ENCODE measurements around the gene RIPOR3. TPM values are rescaled to one million over a fixed set of nuclear protein-coding genes. Genes with fewer than 3 reads are reported as not detected.
A peak's percentile ranks its signal among the peaks of the same experiment; 100 is the strongest.

The RIPOR3 gene
- total and polyA plus RNA-seq, 9 of the 15 experiments (the other 6 are each of a cell fraction or from before 2014, with no cell fraction given), result 3.3 to 62.7 (median 21.4) TPM

DNA sequence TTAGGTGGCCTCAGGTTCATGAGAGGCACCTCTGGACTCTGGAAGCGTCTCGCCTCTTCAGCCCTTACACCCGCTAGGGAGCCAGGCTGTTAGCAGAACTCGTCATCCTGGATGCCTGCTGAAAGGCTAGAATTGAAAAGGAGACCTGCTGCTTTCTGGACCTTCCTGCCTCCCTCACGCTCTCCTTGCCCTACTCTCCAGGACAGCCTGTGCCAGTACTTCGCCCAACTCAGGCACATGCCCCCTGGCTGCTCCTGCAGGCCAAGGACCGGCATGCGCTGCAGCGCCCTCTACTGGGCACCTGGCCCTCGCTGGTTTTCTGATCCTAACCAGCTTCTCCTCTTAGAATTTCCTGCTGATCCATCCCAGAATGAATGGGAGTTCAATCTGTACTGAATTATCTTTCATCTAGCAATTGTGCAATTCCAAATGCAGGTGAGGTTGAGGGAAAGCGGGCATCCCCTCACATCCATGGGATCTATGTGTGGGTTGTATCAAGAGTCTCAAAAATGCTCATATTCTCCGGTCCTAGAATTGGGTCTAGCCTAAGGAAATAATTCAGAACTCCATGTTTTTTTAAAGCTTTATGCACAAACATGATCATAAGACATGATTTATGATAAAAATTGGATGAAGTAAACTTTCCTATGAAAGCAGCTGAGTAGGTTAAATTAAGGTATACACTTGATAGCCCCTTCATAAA, 103.2 kb downstream of the RIPOR3 start (continued):
- TF ChIP-seq, protein P1, sequence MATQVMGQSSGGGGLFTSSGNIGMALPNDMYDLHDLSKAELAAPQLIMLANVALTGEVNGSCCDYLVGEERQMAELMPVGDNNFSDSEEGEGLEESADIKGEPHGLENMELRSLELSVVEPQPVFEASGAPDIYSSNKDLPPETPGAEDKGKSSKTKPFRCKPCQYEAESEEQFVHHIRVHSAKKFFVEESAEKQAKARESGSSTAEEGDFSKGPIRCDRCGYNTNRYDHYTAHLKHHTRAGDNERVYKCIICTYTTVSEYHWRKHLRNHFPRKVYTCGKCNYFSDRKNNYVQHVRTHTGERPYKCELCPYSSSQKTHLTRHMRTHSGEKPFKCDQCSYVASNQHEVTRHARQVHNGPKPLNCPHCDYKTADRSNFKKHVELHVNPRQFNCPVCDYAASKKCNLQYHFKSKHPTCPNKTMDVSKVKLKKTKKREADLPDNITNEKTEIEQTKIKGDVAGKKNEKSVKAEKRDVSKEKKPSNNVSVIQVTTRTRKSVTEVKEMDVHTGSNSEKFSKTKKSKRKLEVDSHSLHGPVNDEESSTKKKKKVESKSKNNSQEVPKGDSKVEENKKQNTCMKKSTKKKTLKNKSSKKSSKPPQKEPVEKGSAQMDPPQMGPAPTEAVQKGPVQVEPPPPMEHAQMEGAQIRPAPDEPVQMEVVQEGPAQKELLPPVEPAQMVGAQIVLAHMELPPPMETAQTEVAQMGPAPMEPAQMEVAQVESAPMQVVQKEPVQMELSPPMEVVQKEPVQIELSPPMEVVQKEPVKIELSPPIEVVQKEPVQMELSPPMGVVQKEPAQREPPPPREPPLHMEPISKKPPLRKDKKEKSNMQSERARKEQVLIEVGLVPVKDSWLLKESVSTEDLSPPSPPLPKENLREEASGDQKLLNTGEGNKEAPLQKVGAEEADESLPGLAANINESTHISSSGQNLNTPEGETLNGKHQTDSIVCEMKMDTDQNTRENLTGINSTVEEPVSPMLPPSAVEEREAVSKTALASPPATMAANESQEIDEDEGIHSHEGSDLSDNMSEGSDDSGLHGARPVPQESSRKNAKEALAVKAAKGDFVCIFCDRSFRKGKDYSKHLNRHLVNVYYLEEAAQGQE (IDR thresholded peaks at IDR 0.05; ENCODE audit: borderline replicate concordance), result peak; percentile 51
- TF ChIP-seq, protein P1 (CRISPR knock-in tag; IDR thresholded peaks at IDR 0.05; ENCODE audit: low read depth), result no peak
- 0 out of 2 replicates have a peak, but pooled peaks have one; percentile 51 for TF ChIP-seq ZNF282 (CRISPR knock-in tag; IDR thresholded peaks at IDR 0.05)
- peak; percentile 25 to 64 for TF ChIP-seq RAD21 (CRISPR knock-in tag; conservative IDR thresholded peaks at IDR 0.05 in 1 of 2, IDR thresholded peaks at IDR 0.05 in 1 of 2)
- no peak for TF ChIP-seq ZNF696 (CRISPR knock-in tag; conservative IDR thresholded peaks at IDR 0.05)
- TF ChIP-seq DPF2 (IDR thresholded peaks at IDR 0.05), result 0 out of 2 replicates have a peak, but pooled peaks have one; percentile 21
- TF ChIP-seq TCF7 (IDR thresholded peaks at IDR 0.05; ENCODE audit: borderline replicate concordance), result 0 out of 2 replicates have a peak, but pooled peaks have one; percentile 10
- TF ChIP-seq SOX6 (IDR thresholded peaks at IDR 0.05), result 0 out of 2 replicates have a peak, but pooled peaks have one; percentile 33
- TF ChIP-seq SMC3 (conservative IDR thresholded peaks at IDR 0.05; ENCODE audit: insufficient read depth, low read depth, low read length), result peak; percentile 70
- TF ChIP-seq BHLHE40 (IDR thresholded peaks at IDR 0.05; ENCODE audit: low read length), result peak; percentile 53
- TF ChIP-seq POLR2B (IDR thresholded peaks at IDR 0.05; ENCODE audit: low read depth, partially characterized antibody), result peak; percentile 42
- 0 out of 2 replicates have a peak, but pooled peaks have one; percentile 10 for TF ChIP-seq ESRRA (IDR thresholded peaks at IDR 0.05; ENCODE audit: borderline replicate concordance, low read depth)
- TF ChIP-seq, protein P2, sequence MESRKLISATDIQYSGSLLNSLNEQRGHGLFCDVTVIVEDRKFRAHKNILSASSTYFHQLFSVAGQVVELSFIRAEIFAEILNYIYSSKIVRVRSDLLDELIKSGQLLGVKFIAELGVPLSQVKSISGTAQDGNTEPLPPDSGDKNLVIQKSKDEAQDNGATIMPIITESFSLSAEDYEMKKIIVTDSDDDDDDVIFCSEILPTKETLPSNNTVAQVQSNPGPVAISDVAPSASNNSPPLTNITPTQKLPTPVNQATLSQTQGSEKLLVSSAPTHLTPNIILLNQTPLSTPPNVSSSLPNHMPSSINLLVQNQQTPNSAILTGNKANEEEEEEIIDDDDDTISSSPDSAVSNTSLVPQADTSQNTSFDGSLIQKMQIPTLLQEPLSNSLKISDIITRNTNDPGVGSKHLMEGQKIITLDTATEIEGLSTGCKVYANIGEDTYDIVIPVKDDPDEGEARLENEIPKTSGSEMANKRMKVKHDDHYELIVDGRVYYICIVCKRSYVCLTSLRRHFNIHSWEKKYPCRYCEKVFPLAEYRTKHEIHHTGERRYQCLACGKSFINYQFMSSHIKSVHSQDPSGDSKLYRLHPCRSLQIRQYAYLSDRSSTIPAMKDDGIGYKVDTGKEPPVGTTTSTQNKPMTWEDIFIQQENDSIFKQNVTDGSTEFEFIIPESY (CRISPR knock-in tag; IDR thresholded peaks at IDR 0.05), result peak; percentile 71

Data from K562 (cell line).